Body of pancreas (tissue), 4 donors: ENCODE measurements around the gene HAPLN2. TPM values are rescaled to one million over a fixed set of nuclear protein-coding genes. Genes with fewer than 3 reads are reported as not detected.

Experiments used
- ATAC-seq: fragments of 150-250 bp; one replicate; pipeline ENCODE4 v1.9.1; 2016
- DNase-seq, 4 donors: peaks; one replicate each; pipeline ENCODE4 v3.0.0-alpha.2; 2019
- H3K27ac ChIP-seq, 4 donors: fragments of 200-600 bp; sonication (generic); 1 replicate in 3 of 4; 2 replicates in 1 of 4; pipeline versions ENCODE4 v1.5.1 to v1.6.1; 2016 to 2019; ENCODE audit warnings: mild to moderate bottlenecking in 1 of 4, mixed read lengths in 1 of 4, moderate library complexity in 1 of 4
- H3K27me3 ChIP-seq, 2 donors: fragments of 200-600 bp; sonication (generic); one replicate each; pipeline ENCODE4 v1.6.0; 2016; ENCODE audit warnings: mild to moderate bottlenecking in 1 of 2
- H3K36me3 ChIP-seq, 2 donors: fragments of 200-600 bp; sonication (generic); replicated peaks in 1 of 2; 2 replicates each; pipeline ENCODE4 v1.5.1; 2016; ENCODE audit warnings: low read depth in 2 of 2; ENCODE audit not compliant: insufficient read depth in 1 of 2
- H3K4me1 ChIP-seq: fragments of 200-600 bp; sonication (generic); one replicate; pipeline ENCODE4 v1.6.0; 2016
- H3K4me3 ChIP-seq, 2 donors: fragments of 200-600 bp; sonication (generic); 1 replicate in 1 of 2; 2 replicates in 1 of 2; pipeline ENCODE4 v1.5.1; 2016 to 2019
- H3K9me3 ChIP-seq, 3 donors: fragments of 200-600 bp; sonication (generic); 1 replicate in 2 of 3; 2 replicates in 1 of 3; pipeline ENCODE4 v1.5.1; 2016
- POLR2A ChIP-seq, 3 donors: fragments of 450-650 bp; IDR thresholded peaks; one replicate each; pipeline ENCODE4 v1.6.1; 2016; ENCODE audit warnings: antibody characterized with exemption in 3 of 3, mild to moderate bottlenecking in 2 of 3
- WGBS, 2 donors: methylation state at CpG; one replicate each; pipeline ENCODE4 v1.1.5; 2017; 5-methylcytosine and 5-hydroxymethylcytosine counted together
- intact Hi-C: fragments of 100-400 bp; cut with DNase I; formaldehyde crosslinking; loops from one replicate; pipeline ENCODE4 v1.15.1; 2023
- total RNA-seq, 2 donors: library from RNA; depleted of rRNA; stranded (reverse); fragments of >200 nt; gene quantifications; one replicate each; pipeline ENCODE4 v1.1.0, GENCODE V29; 2016
- TF ChIP-seq, protein P1 (sequence below), 7 experiments: fragments of 450-650 bp in 4 of 7; fragments of 200-600 bp in 3 of 7; sonication (generic) in 3 of 7; IDR thresholded peaks; one replicate each; pipeline ENCODE4 v1.5.1; 2016 to 2019; ENCODE audit warnings: antibody characterized with exemption in 7 of 7

The HAPLN2 gene
- total RNA-seq, 2 donors from 2014 or later: not detected

DNA sequence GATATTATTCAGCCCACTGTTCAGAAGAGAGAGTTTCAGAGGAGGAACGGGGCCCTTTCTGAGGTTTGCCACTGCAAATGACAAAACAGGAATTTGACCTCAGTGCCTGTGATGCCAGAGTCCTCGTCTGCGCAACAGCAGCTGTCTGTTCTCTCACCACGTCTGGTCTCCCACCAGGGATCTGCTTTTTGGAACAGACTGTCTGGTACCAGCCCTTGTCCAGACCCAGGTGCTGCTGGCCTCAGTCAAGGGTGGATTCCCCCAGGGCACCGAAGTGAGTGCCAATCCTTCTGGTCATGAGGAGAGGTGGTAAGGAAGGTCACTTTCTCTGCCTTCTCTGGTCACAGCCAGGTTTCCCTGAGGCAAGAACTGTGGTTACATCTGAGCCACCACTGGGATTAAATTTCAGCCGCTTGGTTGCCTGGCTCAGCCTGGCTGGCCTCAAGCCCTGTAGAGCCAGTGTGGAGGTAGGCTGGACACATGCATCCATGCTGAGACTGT is 20.4 kb downstream of the HAPLN2 start:
- no peaks in the 10 kb centered on the region for H3K36me3 ChIP-seq
- ATAC-seq (no peak), DNase-seq (no peak)
- no peak overlapping the region for H3K27ac ChIP-seq
- H3K9me3 ChIP-seq: no peaks in the 10 kb centered on the region
- 24 to 50% methylated on average over 2 to 6 of the region's 6 CpGs for WGBS, 2 donors
- no peak overlapping the region for H3K4me3 ChIP-seq
- TF ChIP-seq, protein P1, sequence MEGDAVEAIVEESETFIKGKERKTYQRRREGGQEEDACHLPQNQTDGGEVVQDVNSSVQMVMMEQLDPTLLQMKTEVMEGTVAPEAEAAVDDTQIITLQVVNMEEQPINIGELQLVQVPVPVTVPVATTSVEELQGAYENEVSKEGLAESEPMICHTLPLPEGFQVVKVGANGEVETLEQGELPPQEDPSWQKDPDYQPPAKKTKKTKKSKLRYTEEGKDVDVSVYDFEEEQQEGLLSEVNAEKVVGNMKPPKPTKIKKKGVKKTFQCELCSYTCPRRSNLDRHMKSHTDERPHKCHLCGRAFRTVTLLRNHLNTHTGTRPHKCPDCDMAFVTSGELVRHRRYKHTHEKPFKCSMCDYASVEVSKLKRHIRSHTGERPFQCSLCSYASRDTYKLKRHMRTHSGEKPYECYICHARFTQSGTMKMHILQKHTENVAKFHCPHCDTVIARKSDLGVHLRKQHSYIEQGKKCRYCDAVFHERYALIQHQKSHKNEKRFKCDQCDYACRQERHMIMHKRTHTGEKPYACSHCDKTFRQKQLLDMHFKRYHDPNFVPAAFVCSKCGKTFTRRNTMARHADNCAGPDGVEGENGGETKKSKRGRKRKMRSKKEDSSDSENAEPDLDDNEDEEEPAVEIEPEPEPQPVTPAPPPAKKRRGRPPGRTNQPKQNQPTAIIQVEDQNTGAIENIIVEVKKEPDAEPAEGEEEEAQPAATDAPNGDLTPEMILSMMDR (IDR thresholded peaks at IDR 0.05): no peak
- intact Hi-C loops: no loop called here
- H3K27me3 ChIP-seq: peaks cover 0 to 17% of the 10 kb centered on the region in 2 donors
- peaks cover 15% of the 10 kb centered on the region for H3K4me1 ChIP-seq

DNA sequence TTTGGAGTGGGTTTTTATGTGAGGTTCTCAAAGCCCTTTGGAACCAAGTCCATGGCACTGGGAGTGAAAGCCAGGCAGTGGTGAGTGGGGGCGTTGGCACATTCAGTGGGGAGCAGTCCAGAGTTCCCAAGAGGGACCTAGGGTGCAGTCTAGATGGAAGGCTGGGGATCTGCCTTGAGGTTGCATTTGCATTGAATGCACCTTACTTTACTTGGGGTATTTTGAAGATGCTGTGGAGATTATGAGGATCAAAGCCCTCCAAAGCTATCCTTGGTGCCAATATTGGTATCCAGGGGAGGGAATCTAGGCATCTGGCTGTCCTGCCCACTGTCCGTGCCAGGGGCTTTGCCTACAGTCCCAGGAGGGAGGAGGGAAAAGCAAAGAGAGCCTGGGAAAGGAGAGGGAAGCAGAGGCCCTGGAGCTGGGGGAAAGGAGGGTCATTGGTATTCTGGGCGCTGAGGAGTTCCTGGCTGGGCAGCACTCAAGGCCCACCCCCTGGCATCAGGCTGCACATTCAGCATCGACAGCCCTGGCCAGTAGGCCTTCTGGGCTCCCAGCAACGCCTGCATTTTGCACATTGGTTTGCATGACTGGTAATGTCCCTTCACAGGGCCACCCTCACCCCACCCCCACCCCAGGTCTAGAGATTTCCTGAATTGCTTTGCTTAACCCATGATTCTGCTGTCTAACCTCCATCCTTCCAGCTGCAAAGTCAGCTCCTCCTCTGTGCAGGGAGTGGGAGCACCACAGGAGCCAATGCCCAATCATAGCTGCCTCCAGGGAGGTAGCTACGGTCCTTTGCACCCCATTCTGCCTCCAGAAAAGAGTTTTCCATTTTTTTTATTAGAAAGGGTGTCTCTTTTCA is 21.9 kb downstream of the HAPLN2 start:
- ATAC-seq (no peak), DNase-seq (no peak)
- H3K27me3 ChIP-seq: peaks cover 0 to 17% of the 10 kb centered on the region in 2 donors
- H3K4me1 ChIP-seq: peaks cover 15% of the 10 kb centered on the region
- no peak overlapping the region for H3K27ac ChIP-seq
- intact Hi-C loops: no loop called here
- H3K9me3 ChIP-seq: no peaks in the 10 kb centered on the region
- no peak overlapping the region for H3K4me3 ChIP-seq
- H3K36me3 ChIP-seq: no peaks in the 10 kb centered on the region
- TF ChIP-seq, protein P1 (IDR thresholded peaks at IDR 0.05): no peak
- no peak for TF ChIP-seq POLR2A (IDR thresholded peaks at IDR 0.05)
- 39 to 47% methylated on average over 6 of the region's 6 CpGs for WGBS, 2 donors

DNA sequence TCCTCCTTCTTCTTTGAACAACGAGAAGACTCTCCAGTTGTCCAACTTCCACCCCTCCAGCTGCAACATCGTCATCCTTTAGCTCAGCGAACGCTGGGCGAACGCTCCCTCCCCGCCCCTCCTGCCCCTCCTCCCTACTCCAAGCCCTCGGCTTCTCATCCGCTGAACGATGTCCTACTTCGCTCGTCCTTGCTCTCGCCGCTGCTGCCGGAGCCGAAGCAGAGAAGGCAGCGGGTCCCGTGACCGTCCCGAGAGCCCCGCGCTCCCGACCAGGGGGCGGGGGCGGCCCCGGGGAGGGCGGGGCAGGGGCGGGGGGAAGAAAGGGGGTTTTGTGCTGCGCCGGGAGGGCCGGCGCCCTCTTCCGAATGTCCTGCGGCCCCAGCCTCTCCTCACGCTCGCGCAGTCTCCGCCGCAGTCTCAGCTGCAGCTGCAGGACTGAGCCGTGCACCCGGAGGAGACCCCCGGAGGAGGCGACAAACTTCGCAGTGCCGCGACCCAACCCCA is 22.6 kb downstream of the HAPLN2 start, which contains the start of gene BCAN:
Gene BCAN (plus strand): TSS at position 357 of the 504 bp plus-strand sequence. CDS start 3,938 bp downstream, outside the sequence.
- H3K36me3 ChIP-seq: no peaks in the 10 kb centered on the region
- DNase-seq (no peak), ATAC-seq (peak; percentile 42)
- H3K4me3 ChIP-seq: no peak within 1 kb of the TSS
- no peak for TF ChIP-seq POLR2A (IDR thresholded peaks at IDR 0.05)
- TF ChIP-seq, protein P1 (IDR thresholded peaks at IDR 0.05): no peak
- 0 to 1% methylated on average over 13 to 31 of the region's 46 CpGs for WGBS, 2 donors
- H3K27ac ChIP-seq: no peak within 1 kb of the TSS
- no peaks in the 10 kb centered on the region for H3K9me3 ChIP-seq
- peaks cover 15% of the 10 kb centered on the region for H3K4me1 ChIP-seq
- intact Hi-C loops: no loop called here
- H3K27me3 ChIP-seq: peaks cover 0 to 22% of the 10 kb centered on the region in 2 donors

DNA sequence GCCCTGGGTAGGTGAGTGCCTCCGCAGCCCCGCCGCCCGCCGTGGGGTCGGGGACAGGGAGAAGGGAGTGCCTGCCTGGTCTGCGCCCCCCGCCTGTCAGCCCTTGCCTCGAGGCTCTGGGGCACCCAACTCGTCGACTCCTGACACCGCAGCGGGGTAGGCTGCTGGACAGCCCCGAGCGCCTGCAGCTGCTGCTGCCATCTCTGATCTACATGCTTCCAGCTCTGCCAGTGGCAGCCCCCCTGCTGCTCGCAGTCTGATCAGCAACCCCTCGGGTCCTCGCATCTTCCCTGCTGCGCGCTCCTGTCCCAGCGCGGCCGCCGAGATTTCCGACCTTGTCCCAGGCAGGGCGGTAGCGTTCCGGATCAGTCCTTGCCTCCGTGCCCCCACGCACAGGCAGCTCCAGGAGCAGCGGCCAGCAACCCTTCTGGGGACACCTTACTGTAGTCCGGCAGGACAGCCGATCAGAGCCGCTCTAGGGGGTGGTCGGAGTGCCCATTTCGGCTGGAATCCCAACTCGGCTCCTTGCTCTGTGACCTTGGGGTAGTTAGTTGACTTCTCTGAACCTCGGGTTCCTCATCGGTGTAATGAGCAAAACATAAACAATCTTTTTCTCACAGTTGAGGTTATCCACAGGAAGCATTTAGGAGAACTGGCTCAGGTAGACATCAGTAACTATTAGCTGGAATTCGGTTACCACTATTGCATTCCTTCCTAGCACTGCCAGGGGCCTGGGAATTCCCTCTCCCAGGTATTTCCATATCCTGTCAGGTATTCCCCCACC is 23.2 kb downstream of the HAPLN2 start:
- Histone ChIP-seq H3K9me3 (no peaks in the 10 kb centered on the region), H3K27ac (no peak overlapping the region), H3K36me3 (no peaks in the 10 kb centered on the region), H3K27me3 (peaks cover 0 to 22% of the 10 kb centered on the region in 2 donors), H3K4me1 (peaks cover 15% of the 10 kb centered on the region), H3K4me3 (no peak overlapping the region)
- TF ChIP-seq, protein P1 (IDR thresholded peaks at IDR 0.05): no peak
- no peak for TF ChIP-seq POLR2A (IDR thresholded peaks at IDR 0.05)
- intact Hi-C loops: no loop called here
- ATAC-seq: peak; percentile 7
- WGBS, 2 donors: 9 to 18% methylated on average over 15 to 37 of the region's 40 CpGs
- DNase-seq: no peak
